Keratinocyte (primary cell): ENCODE results near the gene ECSCR.

ENCODE experiments used
- CTCF ChIP-seq, 3 experiments: IDR thresholded peaks in 1 of 3; conservative IDR thresholded peaks in 1 of 3; optimal IDR thresholded peaks in 1 of 3; 2 replicates in 2 of 3; 3 replicates in 1 of 3; pipeline versions ENCODE3 to v1.5.1; 2011; ENCODE audit warnings: low read length in 3 of 3, mild to moderate bottlenecking in 3 of 3, moderate library complexity in 2 of 3, control low read depth in 1 of 3, inconsistent platforms in 1 of 3; ENCODE audit not compliant: insufficient read depth in 2 of 3; ENCODE audit errors: extremely low read depth in 1 of 3
- EZH2 ChIP-seq: IDR thresholded peaks from one replicate; pipeline ENCODE4 v1.6.1; 2012; ENCODE audit warnings: inconsistent platforms, mild to moderate bottlenecking, low read length, moderate library complexity

DNA sequence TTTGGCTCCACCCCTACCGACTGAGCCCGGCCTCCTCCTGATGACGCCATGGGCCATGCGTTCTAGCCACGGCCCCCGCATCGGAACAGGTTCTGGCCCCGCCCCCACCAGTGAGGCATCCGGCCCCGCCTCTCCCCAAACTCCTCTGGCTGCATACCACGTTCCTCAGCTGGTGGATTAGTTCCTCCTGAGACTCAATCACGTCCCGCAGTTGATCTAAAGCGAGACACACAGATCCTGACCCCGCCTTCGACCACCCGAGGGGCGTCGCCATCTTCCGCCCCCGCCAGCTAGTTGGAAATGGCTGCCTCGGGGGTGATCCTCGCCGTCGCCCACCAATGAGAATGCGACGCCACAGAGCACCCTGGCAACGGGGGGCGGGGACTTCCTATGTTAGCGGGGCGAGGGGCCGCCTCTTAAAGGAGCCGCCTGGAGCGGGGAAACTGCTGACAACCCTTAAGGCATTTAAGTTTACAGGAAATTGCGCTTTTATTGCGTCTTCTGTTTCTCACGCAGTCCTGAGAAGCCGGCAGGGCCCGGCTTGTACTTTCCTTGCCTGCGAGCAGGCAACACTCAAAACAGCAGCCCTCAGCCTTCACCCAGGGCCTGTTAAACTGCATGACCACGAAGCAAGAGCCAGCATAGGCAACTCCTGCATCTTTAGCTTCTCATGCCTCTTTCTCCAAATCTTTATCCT is 58.6 kb downstream of the ECSCR start, which contains the start of gene SPATA24:
- TF ChIP-seq CTCF (optimal IDR thresholded peaks at IDR 0.05 in 1 of 3, IDR thresholded peaks at IDR 0.05 in 1 of 3, conservative IDR thresholded peaks at IDR 0.05 in 1 of 3; ENCODE audit: extremely low read depth in 1 of 3, insufficient read depth in 2 of 3, low read length in 3 of 3) (no peak), EZH2 (no peak)
